Activated CD4-positive, alpha-beta T cell treated with anti-CD3 and anti-CD28 coated beads, Interleukin-2, amount 50 U/mL, for 48 hours (primary cell): Measurements from ENCODE around the gene ZNF512B.

ENCODE experiments used
- DNase-seq, 2 experiments: peaks; one replicate each; pipeline ENCODE4 v3.0.0-alpha.2; 2020

The ZNF512B gene

GRCh38 chr20:63947638-63948456, 21.9 kb downstream of the ZNF512B start:
- peak; percentile 29 to 38 for DNase-seq

GRCh38 chr20:63946986-63947637, 22.6 kb downstream of the ZNF512B start:
- no peak for DNase-seq

DNA sequence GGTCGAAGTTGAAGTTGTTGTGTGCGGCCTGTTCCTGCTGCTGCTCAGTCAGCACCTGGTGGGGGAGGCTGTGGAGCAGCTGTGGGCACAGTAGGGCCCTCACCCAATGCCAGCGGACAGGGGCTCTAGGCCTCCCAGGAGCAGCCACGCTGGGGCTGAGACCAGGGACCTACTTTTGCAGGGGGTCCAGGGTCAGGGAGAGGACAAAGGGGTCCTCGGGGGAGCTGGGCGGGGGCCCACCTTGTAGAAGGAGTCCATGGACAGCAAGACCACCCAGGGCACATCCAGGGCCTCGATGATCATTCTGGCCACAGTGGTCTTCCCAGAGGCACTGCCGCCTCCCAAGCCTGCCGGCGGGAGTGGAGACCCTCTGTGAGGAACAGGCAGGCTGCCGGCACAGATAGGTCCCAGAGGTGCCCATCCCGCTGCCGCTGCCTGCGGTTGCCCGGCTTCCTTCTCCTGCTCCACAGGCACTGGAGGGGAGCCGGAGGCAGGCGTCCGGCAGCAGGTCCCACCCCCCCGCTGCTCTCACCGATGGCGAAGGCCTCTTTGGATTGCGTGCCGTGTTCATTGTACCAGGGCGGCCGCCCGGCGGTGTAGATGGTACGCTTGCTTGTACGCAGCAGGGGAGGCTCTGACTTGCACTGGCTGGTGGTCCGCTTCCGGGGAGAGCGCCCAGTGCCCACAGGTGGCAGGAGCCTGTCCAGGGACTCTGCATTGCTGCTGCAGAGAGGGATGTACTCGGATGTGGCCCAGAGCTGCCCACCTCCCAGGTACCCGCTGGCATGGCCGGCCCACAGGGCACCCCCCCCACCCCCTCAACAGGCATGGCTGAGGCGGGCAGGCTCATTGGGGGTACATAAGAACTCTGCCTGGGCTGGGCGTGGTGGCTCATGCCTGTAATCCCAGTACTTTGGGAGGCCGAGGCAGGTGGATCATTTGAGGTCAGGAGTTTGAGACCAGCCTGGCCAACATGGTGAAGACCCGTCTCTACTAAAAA, 23.5 kb downstream of the ZNF512B start:
- no peak for DNase-seq

DNA sequence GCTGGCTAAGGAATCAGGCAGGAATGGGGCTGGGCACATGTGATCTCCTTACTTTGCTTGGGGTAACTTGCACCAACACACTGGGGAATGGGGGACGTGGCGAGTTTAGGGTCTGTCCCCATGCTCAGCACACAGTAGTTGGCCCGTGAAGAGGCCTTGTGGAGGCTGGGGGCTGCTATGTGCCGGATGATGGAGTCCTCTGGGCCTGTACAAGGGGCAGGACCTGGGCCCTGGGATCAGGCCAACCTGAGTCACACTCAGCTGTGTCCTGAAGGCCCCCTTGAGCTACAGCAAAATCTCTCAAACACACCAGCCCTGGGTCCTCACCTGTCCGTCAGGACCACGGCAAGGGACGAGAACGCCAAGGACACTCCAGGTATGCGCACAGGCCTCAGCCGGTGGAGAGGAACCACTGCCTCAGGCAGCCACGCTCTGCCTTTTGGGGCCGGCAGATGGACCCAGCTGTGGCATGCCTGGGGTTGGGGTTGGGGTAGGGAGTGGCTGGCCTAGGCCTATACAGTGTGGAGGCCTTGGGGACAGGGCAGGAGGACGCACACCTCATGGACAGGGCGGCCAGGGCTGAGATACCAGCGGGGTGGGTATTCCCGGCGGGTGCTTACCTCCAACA, 24.6 kb downstream of the ZNF512B start:
- no peak for DNase-seq

DNA sequence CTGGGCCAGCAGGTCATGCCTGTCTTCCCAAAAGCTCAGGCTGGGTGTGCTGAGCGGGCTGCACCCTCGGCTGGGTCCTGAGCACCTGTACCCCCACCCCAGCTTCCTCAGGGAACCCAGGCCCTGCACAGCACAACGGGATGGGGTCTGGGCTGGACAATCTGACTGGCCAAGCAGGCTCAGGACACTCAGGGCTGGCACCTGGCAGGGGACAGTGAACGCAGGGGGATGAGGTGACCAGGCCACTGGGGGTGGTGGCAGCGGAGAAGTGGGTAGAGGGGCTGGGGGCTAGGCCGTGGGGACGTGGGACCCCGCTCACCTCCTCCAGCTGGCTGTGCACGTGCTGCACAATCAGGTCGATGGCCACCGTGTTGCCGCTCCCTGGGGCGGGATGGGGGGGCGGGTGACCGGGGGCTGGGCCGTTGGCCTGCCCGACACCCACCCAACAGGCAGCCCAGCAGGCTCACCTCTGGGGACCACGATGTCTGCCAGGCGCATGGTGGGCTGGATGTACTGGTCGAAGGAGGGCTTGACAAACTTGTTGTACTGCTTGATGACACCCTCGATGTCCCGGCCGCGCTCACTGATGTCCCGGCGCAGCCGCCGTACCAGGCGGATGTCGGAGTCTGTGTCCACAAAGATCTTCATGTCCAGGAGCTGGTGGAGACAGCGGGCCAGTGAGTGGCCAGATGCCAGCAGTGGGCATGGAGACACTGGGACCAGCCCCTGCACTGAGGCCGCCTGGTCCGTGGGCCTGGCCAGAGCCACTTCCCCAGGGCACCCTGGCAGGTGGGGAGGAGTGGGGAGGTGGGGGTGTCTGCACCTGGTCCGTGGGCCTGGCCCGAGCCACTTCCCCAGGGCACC, 25.4 kb downstream of the ZNF512B start:
- no peak for DNase-seq

GRCh38 chr20:63943808-63944077, 26.0 kb downstream of the ZNF512B start:
- DNase-seq: no peak

DNA sequence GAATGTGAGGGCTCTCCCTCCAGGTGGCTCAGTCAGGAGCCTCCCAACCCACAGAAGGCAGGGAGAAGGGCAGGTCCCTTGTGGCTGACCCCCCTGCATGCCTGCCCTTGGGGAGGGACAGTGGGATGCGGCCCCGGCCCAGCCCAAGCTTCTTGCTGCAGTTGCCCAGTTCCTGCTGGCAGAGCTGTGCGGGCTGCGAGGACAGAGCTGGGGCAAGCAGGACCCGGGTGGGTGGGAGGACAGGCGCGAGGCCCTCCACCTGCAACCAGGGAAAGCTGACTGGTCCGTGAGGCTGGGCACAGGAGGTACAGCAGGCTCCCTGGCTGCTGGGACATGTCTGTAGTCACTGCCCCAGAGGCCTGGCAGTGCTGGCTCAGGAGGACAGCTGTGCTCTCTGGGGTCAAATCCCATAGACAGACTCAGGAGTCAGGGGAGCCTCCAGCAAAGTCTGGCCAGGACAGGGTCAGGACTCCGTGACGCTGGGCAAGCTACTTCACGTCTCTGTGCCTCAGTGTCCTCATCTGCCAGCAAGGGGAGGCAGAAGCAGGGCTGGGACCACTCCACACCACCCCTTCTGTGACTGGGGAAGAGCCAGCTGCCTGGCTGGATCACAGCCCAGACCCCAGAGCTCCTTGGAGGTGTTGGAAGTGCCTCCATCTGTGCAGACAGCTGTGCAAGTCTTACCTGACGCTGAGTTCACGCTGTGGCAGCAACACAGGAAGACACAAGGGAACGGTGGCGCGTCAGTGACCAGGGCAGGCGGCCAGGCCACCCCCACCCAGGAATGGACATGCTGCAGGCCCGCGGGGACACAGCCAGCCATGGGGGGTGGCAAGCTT, 26.5 kb downstream of the ZNF512B start:
- no peak for DNase-seq

DNA sequence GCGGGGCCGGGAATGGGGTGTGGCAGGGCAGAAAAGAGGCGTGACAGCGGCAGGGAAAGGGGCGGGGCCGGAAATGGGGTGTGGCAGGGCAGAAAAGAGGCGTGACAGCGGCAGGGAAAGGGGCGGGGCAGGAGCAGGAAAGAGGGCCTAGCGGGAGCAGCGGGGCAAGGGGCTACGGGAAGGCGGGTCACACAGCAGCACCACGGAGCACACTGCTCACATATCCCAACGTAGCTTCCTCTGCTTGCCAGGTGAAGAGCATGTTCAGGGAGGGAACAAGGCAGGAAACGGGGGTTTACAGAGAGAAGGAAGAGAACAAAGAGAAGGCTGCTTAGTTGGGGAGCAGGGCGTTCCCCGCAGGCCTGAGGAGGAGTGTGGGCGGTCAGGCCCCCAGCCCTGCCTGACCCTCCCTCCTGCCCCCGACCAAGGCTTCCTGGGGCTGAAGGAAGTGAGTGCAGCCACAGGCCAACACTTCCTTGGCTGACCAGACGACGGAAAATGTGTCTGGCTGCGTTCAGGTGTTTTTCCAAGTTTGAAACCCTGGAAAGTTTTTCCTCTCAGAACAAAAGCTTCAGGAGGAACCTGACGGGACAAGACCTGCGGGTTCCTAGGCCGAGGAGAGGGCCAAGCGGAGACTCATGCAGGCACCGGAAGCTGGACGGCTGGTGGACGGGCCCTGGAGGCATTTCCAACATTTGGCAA, 27.3 kb downstream of the ZNF512B start:
- DNase-seq: peak; percentile 65 to 69

GRCh38 chr20:63941282-63942081, 28.2 kb downstream of the ZNF512B start:
- DNase-seq: peak; percentile 78 to 81

DNA sequence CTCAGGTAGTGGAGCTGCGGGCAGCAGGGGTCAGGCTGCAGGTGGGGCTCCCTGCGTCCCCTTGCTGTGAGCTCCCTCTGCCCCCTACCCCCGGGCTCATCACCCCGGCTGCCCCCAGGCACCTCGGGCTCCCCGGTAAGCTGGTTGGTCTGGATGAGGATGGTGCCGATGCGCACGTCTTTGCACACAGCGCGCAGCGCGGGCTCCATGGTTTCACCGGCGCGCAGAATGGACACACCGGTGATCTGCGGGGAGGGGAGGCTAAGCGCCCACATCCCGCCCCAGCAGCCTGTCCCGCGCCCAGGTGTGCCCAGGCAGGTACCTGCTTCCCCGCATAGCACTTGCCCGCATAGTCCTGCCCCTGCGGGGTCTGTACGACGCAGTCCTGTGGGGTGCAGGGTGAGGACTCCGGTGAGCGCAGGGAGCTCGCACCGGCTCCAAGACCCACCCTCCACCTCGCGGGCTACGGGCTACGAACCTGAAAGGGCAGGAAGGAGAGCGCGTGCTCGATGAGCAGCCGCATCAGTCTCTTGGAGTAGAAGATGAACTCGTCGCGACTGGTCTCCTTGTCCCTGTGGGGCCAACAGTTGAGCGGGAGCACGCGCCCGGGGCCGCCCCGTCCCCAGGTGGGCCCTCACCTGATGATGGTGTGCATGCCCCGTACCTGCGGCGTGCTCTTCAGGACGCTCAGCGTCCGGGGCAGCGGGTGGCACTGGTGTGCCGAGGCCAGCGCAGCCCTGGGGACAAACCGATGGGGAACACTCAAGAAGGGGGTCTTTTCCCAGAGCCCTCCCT, 29.1 kb downstream of the ZNF512B start:
- no peak for DNase-seq

DNA sequence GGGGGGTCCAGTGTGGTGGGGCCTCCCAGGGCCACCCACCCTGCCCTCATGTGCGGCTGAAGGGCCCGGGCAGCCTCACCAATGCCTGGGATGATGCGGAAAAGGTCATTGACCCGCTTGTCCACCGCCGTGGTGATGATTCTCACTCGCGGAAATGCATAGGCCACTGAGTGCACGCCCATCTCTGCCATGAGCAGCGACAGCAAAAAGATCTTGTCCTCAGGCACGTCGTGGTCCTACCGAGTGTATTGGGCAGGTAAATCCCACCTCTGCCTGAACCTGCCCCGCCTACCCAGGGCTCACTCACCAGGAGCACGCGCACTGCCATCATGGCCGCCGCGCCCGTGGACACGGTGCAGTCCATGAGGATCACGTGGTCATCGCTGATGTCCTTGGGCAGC, 29.7 kb downstream of the ZNF512B start:
- no peak for DNase-seq

- DNase-seq: no peak
Measured at GRCh38 chr20:63939061-63939935, 30.4 kb downstream of the ZNF512B start.

DNA sequence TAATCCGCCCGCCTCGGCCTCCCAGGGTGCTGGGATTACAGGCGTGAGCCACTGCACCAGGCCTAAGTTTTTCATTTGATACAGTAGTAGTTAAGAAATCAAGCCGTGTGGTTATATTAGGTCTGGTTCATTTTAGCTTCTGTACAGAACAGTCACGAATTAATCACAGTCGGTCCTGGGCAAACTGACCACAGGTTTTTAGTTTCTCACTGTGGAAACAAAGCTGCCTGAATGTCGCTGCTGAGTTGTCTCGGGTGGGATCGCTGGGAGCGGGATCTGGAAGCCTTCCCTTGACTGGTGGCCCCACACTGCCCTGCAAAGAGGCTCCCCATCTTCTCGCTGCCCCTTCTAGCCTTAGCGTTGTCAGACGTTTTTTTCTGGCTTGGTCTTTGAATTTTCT, 32.1 kb downstream of the ZNF512B start:
- DNase-seq: no peak

GRCh38 chr20:63935447-63935846, 34.3 kb downstream of the ZNF512B start:
- no peak for DNase-seq

DNA sequence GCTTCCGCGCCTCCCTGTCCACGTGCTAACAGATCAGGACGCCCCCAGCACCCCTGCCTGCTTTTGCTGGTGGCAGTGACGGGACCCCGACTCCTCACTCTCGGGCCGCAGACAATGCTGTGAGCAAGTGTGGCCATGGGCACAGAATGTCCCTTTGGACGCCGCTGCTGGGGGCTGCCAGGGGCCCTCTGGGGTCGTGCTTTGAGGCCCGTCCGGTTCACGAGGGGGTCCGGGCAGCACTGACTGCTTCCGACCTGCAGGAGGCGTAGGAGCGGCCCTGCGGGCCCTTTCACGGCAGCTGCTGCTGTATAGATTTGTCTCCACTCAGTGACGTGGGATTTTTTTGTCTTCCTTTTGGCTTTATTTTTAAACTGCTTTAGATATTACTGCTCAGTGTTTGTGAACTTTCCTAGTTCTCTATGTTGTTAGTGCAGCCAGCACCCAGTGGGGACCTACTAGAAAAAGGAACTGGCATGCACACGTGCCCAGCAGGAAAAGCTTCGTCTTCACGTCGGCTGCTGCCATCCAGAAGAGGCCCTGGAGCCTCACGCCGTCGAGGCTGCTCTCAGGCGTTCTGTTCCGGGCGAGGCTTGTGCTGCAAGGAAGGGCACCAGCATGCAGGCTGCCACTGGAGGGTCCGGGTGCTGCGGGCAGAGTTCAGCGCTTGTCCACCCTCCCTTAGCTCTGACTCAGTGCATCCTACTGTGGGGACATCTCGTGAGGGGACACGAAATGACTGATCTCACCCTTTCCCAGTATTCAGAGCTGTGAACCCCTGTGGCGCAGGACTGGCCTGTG, 35.3 kb downstream of the ZNF512B start:
- DNase-seq: no peak

DNA sequence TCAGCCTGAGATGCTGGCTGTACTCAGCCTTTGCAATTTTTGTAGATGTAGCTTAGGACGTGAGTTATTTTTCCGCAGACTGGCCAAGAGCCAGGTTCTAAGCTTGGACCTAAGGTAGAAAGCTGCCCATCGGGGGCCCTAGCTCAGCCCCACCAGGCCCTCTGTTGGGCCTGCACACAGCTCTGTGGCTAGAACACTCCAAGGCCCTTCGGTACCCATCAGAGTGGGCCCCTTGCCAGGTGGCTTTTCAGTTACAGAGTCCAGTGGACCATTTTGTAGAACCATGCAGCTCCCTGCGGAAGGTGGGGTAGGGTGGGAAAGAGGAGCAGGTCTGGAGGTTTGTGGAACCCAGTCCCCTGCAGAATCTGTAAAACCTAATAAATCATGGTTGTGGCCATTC, 36.1 kb downstream of the ZNF512B start:
- DNase-seq: no peak
